Spleen (tissue), 7 donors: ENCODE data around the gene SH3RF1.

Source experiments
- POLR2A ChIP-seq, 3 donors: fragments of 450-650 bp; IDR thresholded peaks; one replicate each; pipeline ENCODE4 v1.5.1; 2017; ENCODE audit warnings: antibody characterized with exemption in 3 of 3, mild to moderate bottlenecking in 1 of 3
- TF ChIP-seq, protein P1 (sequence below), 11 experiments: fragments of 200-600 bp in 7 of 11; fragments of 450-650 bp in 4 of 11; sonication (generic) in 4 of 11; IDR thresholded peaks in 8 of 11; conservative IDR thresholded peaks in 3 of 11; 1 replicate in 7 of 11; 2 replicates in 4 of 11; pipeline versions ENCODE4 v1.4.0 to v1.8.0; 2016 to 2021; ENCODE audit warnings: antibody characterized with exemption in 11 of 11, inconsistent platforms in 4 of 11, mild to moderate bottlenecking in 1 of 11
- donor health status: DM: no; HTN: no; CAD: no; lungs with moderate emphysema.
- donor health status: DM: no; HTN: no; CAD: no.
- donor health status: DM: no; HTN: no; CAD: no.

DNA sequence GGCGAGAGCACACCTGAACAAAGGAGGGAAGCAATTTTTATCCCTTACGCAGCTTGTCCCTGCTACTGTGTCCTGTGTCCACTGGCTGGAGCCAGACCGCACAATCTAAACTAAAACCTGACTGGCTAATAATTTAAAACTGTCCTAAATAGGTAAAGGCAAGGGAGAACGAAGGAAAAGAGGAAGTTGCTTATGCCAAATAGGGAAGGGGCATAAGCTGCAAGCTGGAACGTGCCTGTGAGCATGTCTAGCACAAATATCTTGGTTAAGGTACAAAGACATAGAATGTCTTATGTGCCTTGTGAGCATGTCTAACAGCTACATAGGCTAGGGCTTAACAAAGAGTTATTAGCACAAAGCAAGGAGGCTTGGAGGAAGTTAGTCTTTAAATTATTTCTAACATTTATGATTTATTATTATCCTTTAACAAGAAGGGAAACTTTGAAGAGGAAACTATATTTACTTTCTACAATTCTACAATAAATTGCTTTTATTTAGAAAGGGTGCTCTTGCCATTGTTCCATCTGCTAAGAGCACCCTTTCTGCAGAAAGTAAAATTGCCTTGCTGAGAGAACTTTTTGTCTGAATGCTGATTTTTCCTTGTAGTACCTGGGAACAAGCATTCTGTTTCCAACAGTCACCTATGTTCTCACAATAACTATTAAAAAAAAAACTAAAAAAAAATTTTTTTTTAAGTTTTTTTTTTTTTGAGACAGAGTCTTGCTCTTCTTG lies 180.1 kb downstream of the SH3RF1 start:
- TF ChIP-seq, protein P1, sequence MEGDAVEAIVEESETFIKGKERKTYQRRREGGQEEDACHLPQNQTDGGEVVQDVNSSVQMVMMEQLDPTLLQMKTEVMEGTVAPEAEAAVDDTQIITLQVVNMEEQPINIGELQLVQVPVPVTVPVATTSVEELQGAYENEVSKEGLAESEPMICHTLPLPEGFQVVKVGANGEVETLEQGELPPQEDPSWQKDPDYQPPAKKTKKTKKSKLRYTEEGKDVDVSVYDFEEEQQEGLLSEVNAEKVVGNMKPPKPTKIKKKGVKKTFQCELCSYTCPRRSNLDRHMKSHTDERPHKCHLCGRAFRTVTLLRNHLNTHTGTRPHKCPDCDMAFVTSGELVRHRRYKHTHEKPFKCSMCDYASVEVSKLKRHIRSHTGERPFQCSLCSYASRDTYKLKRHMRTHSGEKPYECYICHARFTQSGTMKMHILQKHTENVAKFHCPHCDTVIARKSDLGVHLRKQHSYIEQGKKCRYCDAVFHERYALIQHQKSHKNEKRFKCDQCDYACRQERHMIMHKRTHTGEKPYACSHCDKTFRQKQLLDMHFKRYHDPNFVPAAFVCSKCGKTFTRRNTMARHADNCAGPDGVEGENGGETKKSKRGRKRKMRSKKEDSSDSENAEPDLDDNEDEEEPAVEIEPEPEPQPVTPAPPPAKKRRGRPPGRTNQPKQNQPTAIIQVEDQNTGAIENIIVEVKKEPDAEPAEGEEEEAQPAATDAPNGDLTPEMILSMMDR (IDR thresholded peaks at IDR 0.05 in 8 of 11, conservative IDR thresholded peaks at IDR 0.05 in 3 of 11), result no peak
- no peak for TF ChIP-seq POLR2A (IDR thresholded peaks at IDR 0.05)
